Stimulated activated CD4-positive, alpha-beta T cell treated with anti-CD3 and anti-CD28 coated beads, Interleukin-4, amount 100 ng/mL, for 48 hours (primary cell): ENCODE data around the gene OSBPL5.

Experiments
- DNase-seq, 2 donors: peaks; one replicate each; pipeline ENCODE4 v3.0.0-alpha.2; 2020; ENCODE audit warnings: low read depth in 2 of 2

The OSBPL5 gene

DNA sequence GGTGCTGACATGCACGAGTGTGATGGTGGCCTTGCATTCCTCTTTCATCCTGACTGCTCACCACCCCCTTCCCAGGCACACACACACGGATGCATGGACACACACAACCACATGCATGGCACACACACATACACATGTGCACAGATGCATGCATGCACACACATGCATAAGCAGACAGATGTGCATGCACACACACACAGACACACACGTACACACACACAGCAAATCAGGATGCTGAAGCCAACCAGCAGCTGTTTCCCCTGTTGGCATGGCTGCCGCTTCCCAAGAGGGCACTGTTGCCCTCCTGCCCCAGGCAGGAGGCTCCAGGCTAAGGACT lies 15.3 kb downstream of the OSBPL5 start:
- DNase-seq = no peak

DNA sequence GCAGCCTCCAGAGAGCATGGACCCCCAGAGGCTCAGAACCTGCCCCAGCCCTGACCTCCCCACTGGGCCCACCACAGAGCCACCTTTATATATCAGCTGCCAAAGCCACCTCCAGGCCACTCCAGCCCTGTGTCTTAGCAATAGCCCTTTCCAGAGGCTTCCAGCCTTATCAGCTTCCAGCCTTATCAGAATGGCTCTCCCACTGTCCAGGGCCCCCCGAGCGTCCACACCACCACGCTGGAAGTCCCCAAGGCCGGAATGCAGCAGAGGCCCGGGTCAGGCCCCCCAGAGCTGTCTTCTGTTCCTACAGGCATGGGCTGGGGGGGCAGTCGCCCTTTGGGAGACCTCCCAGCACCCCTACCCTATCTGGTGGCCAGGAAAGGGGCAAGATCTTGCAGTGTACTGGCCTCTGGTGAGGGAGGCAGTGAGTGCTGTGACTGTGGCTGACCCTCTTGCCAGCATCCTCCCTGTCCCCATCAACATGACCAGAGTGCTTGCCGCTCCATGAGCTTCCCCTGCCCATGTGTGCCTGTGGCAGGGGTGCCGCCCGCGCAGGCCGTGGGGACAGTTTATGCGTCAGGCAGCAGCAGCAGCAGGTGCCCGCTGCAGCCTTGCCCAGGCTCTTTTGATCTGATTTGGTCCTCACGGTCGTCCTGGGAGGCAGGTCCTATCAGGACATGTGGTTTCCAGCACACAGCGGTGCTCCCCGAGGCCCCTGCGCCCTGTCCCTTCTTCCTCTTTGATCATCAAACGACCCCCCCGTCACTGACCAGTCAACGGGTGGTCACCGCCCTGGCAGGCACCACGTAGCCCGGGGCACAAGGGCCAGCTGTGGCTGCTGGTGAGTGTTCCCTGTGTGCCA lies 15.9 kb downstream of the OSBPL5 start:
- no peak for DNase-seq

DNA sequence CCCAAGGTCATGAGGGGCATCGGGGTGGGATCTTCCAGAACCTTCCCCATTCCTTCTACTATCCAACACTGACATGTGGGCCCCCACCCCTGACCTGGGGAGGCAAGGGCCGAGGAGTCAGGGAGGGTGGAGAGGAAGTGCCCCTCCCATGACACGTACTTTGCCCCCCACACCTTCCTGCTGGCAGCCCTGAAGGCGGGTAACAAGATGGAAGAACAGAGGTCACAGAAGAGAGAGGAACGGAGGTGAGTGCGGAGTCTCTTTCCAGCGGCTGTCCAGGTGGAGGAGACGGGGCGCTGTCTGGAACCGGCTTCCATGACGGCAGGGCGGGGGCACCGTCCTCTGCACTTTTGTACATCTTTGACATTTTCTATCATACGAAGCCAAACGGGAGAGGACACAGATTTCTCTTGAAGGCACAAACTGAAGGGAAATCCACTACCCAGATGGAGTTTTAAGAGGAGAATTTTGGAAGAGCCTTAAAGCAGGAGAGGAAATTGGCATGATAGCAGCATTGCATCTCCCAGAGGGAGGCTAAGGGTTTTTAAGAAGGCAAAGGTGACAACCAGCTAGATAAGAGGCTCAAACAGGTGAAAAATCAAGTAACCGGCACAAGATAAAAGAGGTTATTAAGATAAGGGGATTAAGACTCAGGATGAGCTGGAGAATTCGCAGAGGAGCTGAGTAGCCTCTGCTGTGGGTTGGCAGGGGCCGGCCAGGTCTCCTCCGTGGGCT lies 16.7 kb downstream of the OSBPL5 start:
- no peak for DNase-seq

DNA sequence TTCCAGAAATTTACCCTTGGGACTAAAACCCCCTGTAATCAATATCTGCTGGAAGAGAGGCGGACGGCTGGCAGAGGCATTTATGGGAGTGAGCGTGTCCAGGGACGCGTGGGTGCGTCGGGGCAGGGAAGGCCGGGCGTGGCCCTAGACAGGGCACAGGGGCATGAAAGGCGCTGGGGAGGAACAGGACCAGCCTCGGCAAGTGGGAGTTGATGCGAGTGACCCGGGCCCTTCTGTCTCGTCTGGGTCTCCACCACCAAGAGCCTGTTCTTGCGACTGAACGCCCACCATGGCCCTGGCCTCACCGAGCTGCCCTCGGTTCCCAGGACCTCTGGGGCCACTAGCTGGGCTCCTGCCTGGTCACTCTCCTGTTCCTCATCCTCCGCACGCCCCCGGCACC lies 17.5 kb downstream of the OSBPL5 start:
- no peak for DNase-seq

DNA sequence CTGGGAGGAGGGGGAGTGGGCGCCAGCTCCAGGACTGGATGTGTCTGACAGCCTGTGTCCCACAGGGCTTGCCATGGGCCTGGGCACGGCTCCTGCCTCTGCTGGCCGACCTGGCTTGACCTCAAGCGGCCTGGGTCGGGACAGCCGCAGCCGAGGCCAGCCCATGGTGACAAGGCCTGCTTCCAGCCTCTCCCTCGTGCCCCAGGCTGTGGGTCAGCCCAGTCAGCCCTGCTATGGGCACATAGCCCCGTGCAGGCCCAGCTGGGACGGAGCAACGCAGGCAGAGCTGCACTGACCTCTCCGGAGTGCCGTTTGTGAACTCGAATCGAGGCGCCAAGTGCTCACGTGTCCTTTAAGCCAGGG lies 17.9 kb downstream of the OSBPL5 start:
- DNase-seq = no peak

DNA sequence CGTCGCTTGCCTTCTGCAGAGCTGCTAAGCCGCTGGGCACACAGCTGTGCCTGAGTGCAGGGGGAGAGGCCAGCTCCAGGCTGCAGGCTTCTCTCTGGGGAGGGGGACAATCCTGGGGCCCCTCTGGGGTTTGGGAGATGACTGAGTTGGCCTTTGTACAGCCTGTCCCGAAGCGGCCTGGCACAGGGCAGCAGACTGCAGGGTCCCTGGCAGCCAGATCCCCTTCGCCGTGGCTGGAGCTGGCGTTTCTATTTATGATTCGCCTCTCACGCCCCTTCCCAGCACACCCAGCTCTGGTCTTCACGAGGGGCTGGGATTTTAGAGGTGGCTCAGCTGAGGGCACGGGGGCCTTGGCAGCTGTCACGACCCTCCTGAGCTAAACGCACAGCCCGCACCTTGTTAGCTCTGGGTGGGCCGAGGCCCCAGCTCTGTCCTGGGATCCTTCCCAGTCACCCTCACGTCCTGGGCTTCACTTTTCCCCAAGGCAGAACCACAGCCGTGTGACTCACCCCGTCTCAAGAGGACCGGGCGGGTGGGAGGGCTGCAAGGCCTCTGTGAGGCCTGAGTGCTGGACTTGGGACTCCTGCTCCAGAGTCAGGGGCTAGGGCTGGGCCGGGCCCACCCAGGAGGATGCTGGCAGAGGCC lies 18.4 kb downstream of the OSBPL5 start:
- no peak for DNase-seq

DNA sequence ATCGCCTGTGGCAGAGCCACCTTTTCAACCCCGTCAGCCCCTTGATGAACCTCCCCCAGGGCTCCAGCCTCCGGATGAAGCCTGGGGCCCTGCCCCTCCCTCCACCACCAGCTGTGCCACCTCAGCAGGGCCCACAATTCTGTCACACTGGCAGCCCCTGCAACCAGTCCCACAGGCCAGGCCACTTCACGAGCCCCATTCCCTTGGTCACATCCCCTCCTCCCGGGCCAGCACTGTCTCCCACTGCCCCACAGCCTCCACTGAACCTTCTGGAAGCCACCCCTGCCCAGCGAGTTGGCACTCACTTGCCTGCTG lies 19.9 kb downstream of the OSBPL5 start:
- no peak for DNase-seq

DNA sequence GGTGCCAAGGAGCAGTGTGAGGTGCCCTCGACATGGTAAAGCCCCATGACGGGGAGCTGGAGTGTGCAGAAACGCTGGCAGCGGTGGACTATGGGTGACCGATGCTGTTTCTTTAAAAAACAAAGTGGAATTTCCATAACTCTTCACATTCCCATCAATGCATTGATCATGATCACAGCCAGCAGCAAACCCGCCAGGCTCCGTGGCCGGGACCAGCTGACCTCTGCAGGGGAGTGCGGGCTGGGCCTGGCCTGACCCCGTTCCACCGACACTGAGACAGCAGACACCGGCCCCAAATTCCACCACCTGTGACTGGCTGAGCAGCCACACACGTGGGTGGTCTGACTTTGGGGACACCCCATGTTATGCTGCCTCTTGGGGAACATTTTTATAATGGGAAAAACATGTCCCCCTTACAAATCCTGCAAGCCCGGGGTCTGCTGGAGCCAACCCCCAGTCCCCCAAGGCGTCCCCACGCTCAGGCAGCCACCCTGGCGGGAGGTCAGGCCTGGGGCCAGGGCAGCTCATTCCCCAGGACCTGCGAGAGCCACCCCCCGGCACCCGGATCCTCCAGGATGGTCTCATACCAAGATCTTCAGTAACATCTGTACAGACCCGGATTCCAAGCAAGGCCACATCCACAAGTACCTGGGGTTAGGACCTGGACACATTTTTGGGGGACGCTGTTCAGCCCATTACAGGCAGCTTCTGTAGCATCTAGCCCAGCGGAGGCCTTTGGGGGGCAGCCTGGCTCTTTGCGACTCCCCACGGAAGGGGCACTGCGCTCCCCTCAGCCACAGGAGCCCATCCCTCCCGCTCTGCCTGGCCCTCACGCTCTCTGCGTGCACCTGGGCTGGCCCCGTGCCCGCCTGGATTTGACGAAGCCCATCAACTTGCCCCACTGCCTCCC lies 20.6 kb downstream of the OSBPL5 start:
- DNase-seq = no peak

DNA sequence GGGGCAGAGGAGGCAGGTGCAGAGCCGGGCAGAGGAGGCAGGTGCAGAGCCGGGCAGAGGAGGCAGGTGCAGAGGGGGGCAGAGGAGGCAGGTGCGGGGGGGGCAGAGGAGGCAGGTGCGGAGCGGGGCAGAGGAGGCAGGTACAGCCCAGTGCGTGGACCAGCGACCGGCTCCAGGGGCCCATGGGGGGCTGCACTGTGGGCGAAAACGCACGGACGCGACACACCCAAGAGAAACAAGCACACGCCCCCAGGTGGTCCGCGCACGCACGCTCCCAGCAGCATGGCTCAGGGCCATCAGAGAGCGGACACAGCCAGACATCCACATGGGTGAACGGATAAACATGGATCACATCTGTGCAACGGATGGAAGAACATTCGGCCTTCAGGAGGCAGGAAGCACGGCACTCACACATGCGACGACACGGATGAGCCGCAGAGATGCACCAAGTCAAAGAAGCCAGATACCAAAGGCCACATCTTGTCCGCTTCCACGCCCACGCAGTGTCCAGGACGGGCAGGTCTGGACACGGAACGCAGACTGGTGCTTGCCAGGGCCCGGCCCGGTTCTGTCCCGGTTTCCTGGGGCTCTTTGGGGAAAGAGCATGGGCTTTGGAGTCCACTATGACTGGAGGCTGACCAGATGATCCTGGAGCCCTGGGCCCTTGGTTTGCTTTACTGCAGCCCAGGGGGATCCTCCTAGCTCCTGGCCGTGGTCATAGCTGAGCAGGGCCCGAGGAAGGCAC lies 21.8 kb downstream of the OSBPL5 start:
- no peak for DNase-seq

DNA sequence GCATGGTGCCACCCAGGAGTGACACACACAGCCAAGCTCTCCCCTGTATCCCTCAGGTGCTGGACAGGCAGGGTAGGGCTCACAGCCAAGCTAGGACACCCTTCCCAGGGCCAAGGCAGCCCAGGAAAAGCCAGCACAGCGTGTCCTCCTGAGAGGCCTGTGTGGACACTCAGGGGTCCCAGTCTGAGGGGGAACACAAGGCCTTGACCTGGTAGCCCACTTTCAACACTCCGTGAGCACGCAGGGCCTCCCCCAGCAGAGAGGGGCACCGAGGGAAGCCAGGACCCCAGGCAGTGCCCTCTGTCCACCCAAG lies 24.9 kb downstream of the OSBPL5 start:
- DNase-seq = no peak

DNA sequence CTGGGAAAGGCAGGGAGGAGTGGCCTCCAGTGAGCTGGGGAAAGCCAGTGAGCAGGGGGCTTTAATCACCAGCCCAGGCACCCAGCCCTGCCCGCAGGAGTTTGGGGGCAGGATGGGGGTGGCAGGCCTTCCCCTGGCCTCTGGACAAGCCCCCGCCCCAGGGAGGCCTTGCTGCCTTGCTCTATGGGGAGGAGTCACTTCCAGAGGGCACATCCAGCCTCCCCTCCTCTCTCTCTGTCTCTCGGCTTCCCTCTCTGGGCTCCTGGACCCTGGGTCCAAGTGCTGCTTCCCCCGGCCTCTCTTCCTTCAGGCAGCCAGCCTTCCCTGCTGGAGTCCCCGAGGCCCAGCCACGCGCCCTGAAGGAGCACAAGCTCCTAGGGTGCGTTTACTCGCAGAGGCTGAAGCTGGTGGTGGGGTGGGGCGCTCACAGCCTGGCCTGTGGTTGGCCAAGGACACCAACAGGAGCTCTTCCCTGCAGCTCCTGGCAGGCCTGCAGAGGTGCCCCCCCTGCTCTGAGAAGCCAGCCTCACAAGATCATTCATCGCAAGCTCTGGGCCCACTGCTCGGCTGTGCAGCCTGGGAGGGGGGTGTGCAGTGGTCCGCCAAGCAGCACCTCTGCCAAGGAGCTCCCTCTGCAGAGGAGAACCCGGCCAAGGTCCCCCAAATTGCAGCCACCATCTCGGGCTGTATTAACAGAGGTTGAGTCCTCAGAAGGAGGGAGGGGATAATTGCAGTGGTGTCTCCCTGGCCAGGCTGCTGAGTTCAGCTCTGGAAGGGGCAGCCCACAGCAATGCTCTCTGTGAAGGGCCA lies 25.4 kb downstream of the OSBPL5 start:
- no peak for DNase-seq

DNA sequence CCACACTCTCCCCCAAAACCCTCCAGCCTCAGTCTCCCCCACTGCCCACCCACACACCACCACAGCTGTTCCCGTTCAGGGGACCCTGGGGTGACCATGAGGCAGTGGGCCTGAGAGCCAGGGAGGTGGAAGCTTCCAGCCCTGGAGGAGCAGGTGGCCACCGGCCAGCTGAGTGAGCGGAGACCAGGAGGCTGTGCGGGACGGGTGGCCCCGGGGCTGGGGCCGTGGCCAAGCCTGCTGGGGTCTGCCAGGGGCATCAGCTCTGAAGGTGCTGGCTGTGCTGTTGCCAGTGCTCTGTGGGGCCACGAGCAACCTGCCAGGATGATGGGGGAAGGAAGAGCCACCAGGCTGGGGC lies 26.0 kb downstream of the OSBPL5 start:
- no peak for DNase-seq

DNA sequence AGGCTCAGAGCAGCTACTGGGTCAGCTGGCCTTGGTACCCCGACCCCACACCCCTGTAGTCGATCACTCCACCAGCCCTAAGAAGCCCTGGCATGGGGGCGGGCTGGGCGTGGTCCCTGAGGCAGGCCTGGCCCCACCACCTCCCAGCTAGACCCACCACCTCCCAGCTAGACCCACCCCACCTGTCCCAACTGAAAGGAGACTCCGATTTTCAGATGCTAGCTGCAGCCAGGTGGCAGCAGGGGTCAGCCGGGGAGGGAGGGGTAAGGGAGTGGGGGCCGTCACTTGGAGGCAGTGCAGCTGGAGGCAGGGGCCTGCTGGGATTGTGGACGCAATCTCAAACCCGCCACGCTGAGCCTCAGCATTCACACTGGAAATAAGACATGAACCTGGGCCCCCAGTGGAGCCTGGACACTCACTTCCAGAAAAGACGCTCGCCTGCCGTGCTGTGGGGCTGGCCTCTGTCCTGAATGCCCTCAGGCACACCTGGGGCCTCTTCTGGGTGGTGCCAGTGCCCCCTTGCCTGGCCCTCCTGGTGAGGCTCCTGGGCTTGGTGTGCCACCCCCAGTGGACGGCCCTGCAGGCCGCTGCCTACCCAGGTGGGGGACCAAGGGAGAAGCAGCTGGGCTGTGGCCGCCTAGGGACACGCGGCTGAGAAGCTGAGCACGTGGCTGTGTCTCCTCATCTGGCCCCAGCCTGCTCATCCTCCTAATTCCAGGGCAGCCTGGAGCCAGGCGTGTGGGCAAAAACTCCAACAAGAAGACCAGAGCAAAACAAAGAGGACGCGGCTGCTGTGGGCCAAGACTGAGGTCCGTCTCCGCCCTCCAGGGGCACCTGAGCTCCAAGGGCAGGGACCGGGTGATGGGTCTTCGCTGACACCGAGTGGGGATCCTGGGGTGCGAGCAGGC lies 26.7 kb downstream of the OSBPL5 start:
- DNase-seq = no peak

DNA sequence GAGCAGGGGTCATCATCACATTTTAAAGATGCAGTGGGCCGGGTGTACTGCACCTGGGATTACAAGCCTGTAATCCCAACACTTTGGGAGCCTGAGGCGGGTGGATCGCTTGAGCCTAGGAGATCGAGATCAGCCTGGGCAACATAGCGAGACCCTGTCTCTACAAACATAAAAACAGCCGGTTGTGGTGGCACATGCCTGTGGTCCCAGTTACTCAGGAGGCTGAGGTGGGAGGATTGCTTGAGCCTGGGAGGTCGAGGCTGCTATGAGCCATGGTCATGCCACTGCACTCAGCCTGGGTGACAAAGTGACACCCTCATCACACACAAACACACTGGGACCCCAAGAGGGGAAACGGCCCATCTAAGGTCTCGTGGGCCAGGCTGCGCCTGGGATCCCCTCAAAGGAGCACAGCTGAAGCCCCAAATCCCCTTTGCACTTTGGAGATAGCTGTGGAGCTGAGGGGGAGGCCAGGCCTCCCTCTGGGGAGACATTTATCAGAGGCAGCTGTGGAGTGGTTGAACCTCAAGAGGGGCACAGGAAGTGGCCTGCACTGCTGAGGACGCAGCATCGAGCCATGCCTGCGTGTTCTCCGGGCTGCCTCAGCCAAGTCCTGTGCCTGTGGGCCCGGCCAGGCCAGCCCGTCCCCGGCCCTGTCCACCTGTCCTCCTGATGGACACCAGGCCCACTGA lies 27.5 kb downstream of the OSBPL5 start:
- DNase-seq = no peak

DNA sequence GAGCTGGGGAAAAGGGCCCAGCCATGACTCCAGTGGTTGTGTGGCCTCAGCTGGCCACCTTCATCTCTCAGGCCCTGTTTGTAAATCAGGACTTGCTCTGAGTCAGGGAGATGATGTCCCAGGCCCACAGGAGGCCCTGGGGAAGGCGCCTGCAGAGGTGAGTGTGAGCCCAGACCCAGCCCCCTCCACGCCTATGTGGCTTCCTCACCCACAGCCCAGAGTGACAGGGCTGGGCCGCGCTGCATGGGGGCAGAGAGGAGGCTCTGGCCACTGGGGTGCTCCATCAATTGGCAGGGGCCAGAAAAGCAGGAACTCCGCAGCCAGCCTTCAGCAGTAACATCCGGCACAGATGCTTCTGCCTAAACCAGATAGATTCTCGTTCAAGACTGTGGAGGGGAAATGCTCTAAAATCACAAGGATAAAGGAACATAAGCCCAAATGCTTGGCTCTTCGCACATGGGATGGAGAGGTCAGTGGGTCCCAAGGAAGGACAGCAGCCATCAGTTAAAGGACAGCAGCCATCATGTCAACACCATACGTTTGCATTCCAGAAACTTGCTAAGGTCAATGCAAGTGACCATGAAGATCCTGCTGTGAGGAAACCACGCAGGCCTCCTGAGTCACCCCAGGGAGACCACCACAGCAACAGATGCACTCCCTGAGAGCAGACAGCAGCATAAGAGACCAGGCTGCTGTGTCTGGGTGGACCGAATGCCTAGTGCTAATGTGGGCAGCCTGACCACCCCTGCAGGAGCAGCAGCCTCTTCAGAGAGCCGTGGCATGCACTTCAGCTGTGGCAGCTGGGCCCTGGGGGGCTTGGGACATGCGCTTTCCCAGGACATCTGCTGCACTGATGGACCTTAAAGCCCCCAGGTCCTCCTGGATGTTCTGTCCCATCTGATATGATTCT lies 28.3 kb downstream of the OSBPL5 start:
- no peak for DNase-seq

DNA sequence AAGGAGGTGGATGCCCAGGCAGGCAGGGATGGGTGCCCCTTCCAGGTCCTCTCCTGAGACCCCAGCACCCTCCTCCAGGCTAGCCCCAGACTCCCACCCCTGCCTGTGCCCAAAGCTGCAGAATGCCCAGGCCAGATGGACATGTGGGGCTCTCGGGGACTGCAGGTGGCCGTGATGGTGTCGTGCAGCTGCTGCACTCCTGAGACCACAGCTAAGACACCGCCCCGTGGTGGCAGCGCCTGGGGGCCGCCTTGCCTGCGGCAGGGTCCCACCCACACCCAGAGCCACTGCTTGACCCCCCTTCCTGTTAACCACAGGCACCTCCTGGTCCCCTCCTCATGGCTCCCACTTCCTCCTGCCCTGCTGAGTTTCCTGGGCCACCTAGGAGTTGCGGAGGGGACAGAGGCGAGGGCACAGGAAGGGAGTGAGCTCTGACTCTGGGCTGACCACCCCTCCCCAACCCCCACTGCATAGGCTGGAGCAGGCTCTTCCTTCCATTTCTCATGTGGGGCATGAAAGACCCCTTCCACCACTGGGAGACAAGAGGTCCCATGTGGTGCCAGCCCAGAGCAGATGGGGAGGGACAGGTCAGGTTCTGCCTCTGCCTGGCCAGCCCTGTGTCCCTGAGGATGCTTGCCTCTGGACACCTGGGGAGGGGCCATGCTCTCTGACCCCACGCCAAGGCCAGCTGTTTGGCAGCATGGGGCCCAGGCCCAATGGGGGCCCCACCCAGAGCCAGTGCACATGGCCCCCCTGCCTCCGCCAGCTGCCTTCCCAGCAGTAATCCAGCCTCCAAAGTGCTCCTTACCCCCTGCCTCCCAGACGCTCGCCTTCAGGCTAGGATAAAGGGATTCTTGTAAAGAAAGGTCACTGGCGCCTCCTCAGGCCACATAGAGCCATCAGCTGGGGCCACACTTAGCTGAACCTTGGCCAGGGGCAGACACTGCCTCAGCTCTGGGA lies 29.3 kb downstream of the OSBPL5 start:
- no peak for DNase-seq
